GM20431 (cell line): ENCODE data around the gene GLB1L2.
"Not testable (repeated sequence)": the region's sequence is repeated elsewhere in the genome, so short reads cannot be mapped to it uniquely, and the experiment has no call there.

Experiments
- in situ Hi-C: fragments of 300-500 bp; cut with MseI, MboI; formaldehyde crosslinking; loops from one replicate; pipeline ENCODE4 v1.15.0; 2020; ENCODE audit warnings: low sequenced_read_pairs; ENCODE audit not compliant: unreplicated experiment

GLB1L2 gene, protein sequence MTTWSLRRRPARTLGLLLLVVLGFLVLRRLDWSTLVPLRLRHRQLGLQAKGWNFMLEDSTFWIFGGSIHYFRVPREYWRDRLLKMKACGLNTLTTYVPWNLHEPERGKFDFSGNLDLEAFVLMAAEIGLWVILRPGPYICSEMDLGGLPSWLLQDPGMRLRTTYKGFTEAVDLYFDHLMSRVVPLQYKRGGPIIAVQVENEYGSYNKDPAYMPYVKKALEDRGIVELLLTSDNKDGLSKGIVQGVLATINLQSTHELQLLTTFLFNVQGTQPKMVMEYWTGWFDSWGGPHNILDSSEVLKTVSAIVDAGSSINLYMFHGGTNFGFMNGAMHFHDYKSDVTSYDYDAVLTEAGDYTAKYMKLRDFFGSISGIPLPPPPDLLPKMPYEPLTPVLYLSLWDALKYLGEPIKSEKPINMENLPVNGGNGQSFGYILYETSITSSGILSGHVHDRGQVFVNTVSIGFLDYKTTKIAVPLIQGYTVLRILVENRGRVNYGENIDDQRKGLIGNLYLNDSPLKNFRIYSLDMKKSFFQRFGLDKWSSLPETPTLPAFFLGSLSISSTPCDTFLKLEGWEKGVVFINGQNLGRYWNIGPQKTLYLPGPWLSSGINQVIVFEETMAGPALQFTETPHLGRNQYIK

DNA sequence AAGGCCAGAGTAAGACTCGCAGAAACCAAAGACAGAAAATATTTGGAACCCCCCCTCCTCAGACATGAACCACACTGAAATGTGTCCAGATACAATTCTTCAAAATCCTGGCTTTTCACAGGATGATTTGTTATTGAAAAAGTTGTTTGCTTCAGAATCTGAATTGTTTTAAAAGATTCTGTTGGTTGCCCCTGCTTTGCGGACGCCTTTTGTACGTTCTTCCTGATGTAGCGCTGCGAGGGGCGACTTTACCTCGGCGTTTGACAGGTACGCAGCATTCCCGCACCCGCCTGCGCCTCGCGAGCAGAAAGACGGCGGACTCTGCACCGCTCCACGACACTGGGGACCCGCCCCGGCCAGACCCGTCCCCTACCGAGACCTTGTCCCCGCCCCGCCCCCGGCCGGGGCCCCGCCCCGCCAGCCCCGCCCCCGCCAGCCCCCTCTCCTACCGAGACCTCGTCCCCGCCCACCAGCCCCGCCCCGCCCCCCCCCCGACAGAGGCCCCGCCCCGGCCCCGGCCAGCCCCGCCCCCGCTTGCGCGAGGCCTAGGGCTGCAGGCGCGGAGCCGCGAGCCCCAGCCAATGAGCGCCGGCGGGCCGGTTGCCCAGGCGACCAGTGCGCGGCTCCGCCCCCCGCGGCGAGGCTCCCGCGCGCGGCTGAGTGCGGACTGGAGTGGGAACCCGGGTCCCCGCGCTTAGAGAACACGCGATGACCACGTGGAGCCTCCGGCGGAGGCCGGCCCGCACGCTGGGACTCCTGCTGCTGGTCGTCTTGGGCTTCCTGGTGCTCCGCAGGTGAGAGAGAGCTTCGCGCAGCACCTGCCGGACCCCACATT lies at the start of gene GLB1L2:
Gene GLB1L2 (plus strand): TSS at position 635 of the 835 bp plus-strand sequence. CDS start 74 bp downstream, at position 709.
- in situ Hi-C loops: no loop called here

DNA sequence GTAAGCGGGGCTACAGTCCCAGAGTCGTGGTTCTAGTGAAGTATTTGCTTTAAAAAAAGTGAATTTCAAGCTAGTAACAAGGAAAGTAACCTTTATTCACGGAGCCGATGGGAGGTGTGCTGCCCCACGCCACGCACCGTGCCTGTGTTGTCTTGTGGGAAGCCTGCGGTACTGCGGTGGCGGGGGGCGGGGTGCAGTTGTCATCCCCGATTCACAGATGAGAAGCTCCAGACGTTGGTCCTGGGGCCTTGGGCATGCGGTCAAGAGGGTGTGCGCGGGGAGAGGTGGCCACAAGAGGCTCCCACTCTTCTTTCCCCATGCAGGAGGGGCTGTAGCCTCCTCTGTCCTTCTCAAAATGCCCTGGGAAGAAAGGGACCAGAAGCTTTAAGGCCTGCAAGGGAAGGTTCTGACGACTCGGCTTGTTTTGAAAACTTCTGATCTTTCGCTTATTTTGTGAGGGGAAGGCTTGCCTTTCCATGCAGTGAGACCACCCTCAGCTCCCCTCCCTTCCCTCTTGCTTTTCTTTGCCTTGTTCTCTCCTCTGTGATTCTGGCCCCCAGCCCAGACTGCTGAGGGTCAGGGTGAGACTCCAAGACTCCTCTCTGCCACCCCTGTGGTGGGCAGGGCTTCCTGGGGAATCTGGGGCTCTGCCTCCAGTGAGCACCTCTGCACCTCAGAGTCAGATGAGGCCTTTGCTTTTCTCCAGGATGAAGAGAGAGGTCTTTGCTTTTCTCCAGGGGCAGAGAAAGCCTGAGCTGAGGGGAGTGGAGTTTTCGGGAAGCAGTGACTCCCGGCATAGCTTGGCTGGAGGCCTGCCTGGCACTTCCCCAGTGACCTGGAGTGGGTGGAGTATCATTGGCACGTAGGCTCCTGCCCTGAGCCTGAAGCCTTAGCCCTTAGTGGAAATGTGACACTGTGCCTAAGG lies 49.4 kb upstream of the GLB1L2 start:
- in situ Hi-C loops: no loop called here

DNA sequence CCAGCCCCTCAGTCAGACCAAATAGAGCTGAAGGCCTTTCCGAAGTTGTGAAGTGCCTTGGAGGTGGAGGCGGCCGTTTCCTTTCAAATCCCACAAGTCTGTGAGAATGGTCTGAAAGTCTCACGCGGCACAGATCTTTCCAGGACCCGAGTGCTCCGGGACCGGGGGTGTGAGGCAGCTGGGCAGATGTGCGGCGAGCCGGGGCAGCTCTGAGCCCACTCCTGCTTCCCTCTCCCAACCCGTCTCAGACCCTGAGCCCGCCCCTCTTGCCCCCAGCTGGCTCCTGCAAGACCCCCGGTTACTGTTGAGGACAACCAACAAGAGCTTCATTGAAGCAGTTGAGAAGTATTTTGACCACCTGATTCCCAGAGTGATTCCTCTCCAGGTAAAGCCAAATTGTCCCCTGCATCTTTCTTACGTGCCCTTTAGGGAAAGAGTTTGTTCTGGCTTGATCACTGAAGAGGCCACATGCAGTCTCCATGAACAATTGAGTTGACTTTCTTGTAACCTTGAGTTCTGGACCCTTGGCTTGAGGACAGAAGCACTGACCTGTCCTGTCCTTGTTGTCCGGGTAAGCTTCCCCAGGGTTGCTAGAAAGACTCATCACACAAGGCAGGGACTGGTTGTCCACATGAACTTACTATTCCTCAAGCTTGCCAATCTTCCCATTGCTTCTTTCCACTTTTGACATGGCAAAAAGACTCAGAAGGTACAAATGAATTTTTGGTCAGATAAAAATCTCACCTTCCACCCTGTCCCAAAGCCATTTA lies 48.1 kb upstream of the GLB1L2 start:
- in situ Hi-C loops: no loop called here

DNA sequence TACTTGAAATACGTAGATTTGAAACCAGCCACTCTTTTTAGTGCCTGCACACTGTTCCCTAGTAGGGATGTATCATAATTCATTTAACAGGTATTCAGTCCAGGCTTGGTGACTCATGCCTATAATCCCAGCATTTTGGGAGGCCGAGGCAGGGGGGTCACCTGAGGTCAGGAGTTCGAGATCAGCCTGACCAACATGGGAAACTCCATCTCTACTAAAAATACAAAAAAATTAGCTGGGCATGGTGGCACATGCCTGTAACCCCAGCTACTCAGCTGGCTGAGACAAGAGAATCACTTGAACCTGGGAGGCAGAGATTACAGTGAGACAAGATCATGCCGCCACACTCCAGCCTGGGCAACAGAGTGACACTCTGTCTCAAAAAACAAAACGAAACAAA lies 47.4 kb upstream of the GLB1L2 start:
- in situ Hi-C loops: not testable (repeated sequence)

DNA sequence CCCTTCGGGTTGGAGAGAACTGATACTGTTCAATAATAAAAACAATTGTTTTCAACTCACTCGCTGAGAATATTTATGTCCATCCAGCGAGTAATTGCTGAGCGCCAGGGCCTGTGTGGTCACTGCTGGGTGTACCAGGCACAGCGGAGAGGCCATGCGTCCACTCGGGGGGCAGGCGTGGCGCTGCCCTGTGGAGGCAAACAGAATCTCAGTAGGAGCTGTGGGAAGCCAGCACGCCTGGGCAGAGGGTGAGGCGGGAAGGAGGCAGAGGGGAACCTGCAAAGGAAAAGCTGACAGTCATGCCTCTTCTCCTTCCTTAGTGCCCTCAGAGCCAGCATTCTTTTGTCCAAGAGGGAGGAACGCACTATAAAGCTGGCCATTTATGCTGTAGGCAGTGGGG lies 44.2 kb upstream of the GLB1L2 start:
- in situ Hi-C loops: no loop called here

DNA sequence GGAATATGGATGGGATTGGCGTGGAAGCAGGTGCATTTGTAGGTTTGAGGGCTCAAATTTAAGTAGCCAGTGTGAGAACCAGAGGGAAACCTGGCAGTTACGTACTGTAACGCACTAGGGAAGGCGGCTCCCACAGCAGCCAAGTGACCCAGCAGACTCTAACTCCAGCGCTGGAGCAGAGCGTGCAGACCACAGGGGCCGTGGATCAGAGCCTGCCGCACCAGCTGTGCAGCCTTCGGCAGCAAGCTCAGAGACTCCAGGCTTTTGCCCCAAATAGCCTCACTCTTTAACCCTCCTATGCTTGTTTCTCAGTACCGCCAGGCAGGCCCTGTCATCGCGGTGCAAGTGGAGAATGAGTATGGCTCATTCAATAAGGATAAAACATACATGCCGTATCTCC lies 43.3 kb upstream of the GLB1L2 start:
- in situ Hi-C loops: no loop called here

DNA sequence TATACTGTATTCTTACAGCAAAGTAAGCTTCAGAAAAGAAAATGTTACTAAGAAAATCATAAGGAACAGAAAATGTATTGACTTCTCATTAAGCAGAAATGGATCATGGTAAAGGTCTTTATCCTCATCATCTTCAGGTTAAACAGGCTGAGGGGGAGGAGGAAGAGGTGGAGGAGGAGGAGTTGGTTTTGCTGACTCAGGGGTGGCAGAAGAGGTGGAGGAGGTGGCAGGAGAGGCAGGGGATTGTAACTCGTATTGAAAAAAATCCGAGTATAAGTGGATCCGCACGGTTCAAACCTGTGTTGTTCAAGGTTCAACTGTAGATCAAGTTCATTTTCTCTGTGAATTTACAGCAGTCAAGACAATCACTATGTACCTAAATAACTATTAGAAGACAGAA lies 42.6 kb upstream of the GLB1L2 start:
- in situ Hi-C loops: no loop called here

DNA sequence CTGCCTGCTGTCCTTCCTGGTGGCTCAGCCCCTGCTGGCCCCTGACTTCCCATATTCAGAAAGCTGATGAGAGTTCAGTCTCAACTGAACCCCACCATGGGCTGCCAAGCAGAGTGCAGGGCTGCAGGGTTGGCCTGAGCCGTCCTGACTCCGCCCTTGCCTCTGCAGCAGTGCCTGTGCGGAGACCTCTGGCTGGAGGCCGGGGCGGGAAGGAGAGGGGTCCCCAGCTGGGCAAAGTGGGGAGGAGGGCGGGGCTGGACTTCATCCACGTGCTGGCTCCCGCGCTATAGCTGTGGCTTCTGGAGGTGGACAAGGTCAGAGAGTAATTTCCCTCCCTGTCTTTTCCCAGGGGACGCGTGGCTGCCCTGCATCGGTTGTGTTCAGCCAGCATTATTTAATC lies 42.0 kb upstream of the GLB1L2 start:
- in situ Hi-C loops: no loop called here

DNA sequence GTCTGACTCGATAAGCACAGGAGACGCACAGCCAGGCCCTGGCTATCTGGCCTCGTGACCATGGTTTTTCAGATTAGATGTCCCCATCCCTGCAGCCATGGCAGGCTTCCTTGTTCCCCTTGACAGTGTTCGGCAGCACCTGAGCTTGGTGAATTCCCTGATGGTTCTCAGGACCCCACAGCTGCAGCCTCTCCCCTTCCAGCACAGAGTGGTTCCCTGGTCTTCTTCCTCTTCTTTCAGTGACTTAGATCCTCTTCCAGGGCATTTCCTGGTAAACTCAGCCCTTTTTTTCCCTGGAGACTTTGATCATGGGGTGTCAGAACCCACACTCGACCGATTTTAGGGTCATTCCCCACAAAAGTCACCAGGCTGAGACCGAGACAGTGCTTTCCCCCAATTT lies 41.1 kb upstream of the GLB1L2 start:
- in situ Hi-C loops: no loop called here

DNA sequence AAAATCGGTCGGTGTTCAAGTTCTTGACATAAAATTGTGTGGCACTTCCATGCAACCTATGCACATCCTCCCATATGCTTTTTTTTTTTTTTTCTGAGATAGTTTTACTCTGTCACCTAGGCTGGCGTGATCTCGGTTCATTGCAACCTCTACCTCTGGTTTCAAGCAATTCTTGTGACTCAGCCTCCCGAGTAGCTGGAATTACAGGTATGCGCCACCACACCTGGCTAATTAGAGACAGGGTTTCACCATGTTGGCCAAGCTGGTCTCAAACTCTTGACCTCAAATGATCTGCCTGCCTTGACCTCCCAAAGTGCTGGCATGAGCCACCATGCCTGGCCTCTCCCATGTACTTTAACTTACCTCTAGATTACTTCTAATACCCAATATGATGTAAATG lies 40.6 kb upstream of the GLB1L2 start:
- in situ Hi-C loops: no loop called here

DNA sequence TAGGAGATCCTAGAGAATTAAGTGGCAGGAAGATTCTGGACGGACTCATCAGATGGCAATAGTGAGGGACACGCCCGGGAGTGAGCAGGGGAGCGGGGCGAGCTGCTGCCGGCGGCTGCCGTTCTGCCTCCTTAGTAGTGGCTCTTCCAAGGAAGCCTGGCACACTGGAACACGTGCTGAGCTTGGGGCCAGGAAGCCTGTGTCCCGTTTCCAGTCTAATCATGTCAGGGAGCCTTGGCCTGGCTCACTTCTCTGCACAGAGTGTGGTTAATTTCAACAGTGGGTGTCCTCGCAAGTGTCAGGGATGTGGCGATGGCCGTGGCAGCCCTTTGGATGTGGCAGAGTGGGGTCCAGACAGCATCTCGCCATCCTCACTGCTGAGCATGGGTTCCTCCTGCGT lies 39.1 kb upstream of the GLB1L2 start:
- in situ Hi-C loops: no loop called here

DNA sequence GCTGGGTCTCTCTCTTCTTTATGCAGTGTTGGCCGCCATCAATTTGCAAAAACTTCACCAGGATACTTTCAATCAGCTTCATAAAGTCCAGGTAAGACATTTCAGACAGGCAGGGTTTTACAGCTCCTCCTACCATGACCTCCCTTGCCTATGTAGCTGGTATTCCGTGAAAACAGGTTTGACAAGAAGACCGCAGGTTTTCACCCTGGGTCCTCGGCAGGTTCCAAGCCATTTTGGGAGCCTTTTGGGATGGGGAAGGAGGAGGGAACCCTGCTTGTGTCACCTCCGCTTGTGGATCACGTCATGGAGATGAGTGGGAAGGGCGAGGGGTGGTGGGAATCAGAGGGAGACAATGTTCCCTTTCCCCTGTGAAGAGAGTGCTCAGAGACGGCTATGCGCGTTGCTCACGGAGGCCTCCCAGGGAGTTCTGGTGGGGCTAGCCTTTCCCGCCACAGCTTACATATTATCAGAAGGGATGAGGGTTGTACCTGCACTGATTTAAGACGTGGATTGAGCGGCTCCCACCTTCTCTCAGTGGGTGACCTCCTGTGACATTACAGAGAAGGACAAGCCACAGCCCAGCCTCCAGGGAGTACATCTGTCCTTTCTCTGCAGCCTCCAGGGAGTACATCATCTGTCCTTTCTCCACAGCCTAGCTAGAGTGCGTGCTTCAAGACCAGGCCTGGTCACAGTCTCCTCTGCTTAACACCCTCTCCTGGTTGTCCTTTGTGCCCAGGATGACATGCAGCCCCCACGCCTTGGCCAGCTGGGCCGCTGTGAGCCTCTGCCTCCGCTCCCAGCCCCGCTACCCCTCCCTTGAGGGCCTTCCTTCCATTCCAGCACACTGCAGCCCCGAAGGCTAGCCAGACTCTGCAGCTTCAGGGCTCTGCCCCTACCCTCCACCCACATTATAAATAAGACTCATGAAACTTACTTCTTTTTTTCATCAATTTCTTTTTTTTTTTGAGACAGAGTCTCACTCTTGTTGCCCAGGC lies 38.4 kb upstream of the GLB1L2 start:
- in situ Hi-C loops: no loop called here

DNA sequence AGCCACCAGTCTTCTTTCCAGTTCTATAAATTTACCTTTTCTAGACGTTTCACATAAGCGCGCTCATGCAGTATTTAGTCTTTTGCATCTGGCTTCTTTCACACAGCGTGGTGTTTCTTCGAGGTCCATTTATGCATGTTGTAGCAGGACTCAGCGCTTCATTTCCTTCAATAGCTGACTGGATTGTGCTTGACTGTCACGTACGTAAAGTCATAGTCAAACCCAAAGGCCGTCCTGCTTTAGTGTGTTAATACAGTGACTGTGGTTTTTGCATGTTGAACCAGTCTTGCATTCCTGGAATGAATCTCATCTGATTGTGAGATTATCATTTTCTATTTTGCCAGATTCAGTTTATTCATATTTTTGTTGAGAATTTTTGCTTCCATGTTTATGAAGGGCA lies 37.1 kb upstream of the GLB1L2 start:
- in situ Hi-C loops: no loop called here

DNA sequence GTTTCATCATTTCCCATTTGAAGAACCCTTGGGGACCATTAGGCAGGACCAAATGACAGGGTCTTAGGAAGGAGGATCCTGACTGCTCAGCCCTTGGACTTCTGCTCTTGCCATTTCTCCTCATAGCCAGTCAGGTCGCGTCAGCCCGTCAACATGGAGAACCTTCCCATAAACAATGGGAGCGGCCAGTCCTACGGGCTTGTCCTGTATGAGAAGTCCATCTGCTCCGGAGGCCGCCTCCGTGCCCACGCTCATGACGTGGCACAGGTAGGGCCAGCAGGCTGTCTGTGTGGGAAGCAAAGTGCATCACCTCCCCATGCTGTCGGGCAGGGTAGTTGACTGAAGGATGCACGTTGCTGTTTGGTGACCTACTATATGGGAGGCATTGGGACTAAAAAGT lies 19.6 kb upstream of the GLB1L2 start:
- in situ Hi-C loops: no loop called here

DNA sequence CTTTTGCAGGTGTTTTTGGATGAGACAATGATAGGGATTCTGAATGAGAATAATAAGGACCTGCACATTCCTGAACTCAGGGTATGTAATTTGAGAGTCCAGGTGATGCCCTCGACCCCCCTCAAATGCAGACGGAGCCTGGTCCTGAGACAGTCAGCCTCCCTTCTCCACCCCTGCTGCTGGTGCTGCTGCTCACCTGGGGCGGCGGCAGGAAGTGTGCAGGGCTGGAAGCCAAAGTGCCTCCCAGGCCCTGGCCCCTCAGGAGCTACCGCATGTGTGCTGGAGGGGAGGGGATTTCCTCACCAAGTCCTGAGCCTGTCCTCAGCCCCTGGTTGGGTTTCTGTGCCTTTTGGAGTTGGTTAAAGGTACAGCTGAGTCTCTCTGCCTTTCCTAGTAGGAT lies 19.0 kb upstream of the GLB1L2 start:
- in situ Hi-C loops: no loop called here

DNA sequence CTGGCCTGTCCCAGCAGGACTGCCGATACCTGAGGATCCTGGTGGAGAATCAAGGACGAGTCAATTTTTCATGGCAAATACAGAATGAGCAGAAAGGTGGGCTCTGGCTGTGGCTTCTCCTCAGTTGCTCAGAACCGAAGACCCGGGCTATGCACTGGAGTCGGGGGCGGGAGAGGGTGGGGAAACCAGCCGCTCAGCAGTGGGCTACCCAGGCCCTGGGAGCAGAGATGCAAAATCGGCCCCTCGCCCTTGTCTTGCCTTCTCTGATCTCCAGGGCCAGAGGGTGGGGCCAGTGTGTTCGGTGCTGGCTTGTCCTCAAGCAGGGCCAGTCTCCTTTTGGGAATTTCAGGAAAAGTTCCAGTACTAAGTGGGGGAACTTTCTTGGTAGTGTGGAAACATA lies 18.4 kb upstream of the GLB1L2 start:
- in situ Hi-C loops: no loop called here

DNA sequence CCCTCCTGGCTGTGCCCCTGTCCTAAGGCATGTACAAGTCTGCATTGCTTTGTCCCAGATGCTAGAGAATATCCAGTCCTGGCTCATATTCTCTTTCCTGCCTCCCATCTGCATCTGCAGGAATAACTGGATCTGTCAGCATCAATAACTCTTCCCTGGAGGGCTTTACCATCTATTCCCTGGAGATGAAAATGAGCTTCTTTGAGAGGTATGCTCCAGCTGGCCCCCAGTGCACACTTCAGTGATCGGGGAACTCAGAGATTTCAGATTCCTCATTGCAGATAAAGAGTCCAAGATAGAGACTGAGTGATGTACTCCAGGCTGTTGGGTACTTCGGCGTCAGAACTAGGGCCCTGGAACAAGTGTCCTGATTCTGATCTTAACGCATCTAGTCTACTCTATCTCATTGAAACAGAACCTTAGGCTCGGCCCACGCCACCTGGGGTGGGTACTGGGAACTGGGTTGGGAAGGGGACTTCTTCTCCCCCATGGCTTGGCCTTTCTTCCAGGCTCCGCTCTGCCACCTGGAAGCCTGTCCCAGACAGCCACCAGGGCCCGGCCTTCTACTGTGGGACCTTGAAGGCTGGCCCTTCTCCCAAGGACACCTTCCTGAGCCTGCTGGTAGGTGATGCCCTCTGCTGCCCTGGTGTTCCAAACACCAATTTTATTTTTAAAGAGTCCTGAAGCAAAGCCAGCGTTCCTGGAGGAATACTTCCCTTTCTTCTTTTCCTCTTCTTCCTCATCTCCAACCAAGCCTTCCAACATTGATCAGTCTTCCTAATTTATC lies 17.8 kb upstream of the GLB1L2 start:
- in situ Hi-C loops: no loop called here
